Measurements from ENCODE around the gene VEGFB. TPM values are rescaled to one million over a fixed set of nuclear protein-coding genes. Genes with fewer than 3 reads are reported as not detected.

VEGFB gene
- total and polyA plus RNA-seq, 2 donors from 2014 or later = 77.6 to 157 TPM

DNA sequence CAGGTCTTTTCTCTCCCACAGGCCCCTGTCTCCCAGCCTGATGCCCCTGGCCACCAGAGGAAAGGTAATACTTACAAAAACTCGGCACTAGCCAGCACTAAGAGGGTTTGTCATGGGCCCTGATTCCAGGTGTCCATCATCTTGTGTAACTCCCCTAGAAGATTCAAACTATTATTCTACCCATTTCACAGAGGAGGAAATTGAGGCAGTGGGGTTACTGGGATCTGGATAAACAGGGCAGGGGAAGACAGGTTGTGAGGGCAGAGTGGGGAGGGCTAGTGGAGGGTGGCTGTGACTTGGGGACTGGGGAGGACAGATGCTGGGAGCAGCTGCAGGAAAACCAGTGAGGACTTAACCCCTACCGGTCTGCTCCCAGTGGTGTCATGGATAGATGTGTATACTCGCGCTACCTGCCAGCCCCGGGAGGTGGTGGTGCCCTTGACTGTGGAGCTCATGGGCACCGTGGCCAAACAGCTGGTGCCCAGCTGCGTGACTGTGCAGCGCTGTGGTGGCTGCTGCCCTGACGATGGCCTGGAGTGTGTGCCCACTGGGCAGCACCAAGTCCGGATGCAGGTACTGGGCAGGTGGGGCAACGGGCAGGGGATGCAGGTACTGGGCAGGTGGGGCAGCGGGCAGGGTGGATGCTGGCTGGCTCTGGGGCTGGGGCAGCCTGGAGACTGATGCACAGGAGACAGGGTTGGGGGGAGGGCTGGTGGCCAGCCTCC lies 1.2 kb downstream of the VEGFB start:
- intact Hi-C loops (cut with DNase I) = no loop called here
- Histone ChIP-seq H3K36me3 (ENCODE audit: control insufficient read depth in 2 of 3, insufficient read depth in 3 of 3, low read length in 3 of 3) (peaks cover 0 to 9% (median 8%) of the 10 kb centered on the region in 3 donors), H3K4me3 (ENCODE audit: low read length in 3 of 3) (peak overlapping the region; percentile 37 to 70 (median 44)), H3K27me3 (ENCODE audit: control insufficient read depth, insufficient read depth, low read length) (no peaks in the 10 kb centered on the region), H3K9me3 (ENCODE audit: control insufficient read depth in 2 of 3, insufficient read depth in 1 of 3, low read length in 3 of 3) (no peaks in the 10 kb centered on the region), H3K4me1 (ENCODE audit: control insufficient read depth in 2 of 3, insufficient read depth in 2 of 3, low read depth in 1 of 3, low read length in 3 of 3) (peaks cover 0 to 40% (median 33%) of the 10 kb centered on the region in 3 donors), H3K27ac (ENCODE audit: low read depth in 2 of 2, low read length in 2 of 2) (peak overlapping the region in 1 of 2 donors; percentile 86), H3K9ac (ENCODE audit: low read length in 3 of 3) (peak overlapping the region in 2 of 3 donors; percentile 4 to 30)
- no peak for FAIRE-seq
- TF ChIP-seq, protein P1, sequence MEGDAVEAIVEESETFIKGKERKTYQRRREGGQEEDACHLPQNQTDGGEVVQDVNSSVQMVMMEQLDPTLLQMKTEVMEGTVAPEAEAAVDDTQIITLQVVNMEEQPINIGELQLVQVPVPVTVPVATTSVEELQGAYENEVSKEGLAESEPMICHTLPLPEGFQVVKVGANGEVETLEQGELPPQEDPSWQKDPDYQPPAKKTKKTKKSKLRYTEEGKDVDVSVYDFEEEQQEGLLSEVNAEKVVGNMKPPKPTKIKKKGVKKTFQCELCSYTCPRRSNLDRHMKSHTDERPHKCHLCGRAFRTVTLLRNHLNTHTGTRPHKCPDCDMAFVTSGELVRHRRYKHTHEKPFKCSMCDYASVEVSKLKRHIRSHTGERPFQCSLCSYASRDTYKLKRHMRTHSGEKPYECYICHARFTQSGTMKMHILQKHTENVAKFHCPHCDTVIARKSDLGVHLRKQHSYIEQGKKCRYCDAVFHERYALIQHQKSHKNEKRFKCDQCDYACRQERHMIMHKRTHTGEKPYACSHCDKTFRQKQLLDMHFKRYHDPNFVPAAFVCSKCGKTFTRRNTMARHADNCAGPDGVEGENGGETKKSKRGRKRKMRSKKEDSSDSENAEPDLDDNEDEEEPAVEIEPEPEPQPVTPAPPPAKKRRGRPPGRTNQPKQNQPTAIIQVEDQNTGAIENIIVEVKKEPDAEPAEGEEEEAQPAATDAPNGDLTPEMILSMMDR (IDR thresholded peaks at IDR 0.05; ENCODE audit: borderline replicate concordance, extremely low read depth, insufficient read depth) = no peak
- DNase-seq = peak in 1 of 5 donors; percentile 85

DNA sequence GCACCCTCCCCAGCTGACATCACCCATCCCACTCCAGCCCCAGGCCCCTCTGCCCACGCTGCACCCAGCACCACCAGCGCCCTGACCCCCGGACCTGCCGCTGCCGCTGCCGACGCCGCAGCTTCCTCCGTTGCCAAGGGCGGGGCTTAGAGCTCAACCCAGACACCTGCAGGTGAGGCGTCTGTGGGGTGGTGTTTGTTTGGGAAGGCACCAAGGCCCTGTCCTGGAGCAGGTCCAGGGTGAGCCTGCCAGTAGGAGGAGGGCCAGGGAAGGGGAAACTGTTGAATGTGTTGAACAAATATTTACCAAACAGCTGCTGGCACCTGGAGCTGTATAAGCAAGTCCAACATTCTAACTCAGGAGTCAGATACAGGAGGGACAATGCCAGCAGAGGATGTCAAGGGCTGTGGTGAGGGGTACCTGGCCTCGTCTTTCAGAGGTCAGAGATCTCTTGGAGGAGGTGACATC lies 3.1 kb downstream of the VEGFB start:
- Histone ChIP-seq H3K9me3 (ENCODE audit: control insufficient read depth in 2 of 3, insufficient read depth in 1 of 3, low read length in 3 of 3) (no peaks in the 10 kb centered on the region), H3K9ac (ENCODE audit: low read length in 3 of 3) (no peak overlapping the region), H3K27ac (ENCODE audit: low read depth in 2 of 2, low read length in 2 of 2) (no peak overlapping the region), H3K4me1 (ENCODE audit: control insufficient read depth in 2 of 3, insufficient read depth in 2 of 3, low read depth in 1 of 3, low read length in 3 of 3) (peaks cover 0 to 36% (median 35%) of the 10 kb centered on the region in 3 donors), H3K4me3 (ENCODE audit: low read length in 3 of 3) (no peak overlapping the region), H3K36me3 (ENCODE audit: control insufficient read depth in 2 of 3, insufficient read depth in 3 of 3, low read length in 3 of 3) (peaks cover 0 to 9% (median 8%) of the 10 kb centered on the region in 3 donors), H3K27me3 (ENCODE audit: control insufficient read depth, insufficient read depth, low read length) (no peaks in the 10 kb centered on the region)
- DNase-seq (peak in 1 of 5 donors; percentile 89), FAIRE-seq (no peak)
- intact Hi-C loops (cut with DNase I) = no loop called here
- TF ChIP-seq, protein P1 (IDR thresholded peaks at IDR 0.05; ENCODE audit: borderline replicate concordance, extremely low read depth, insufficient read depth) = no peak

DNA sequence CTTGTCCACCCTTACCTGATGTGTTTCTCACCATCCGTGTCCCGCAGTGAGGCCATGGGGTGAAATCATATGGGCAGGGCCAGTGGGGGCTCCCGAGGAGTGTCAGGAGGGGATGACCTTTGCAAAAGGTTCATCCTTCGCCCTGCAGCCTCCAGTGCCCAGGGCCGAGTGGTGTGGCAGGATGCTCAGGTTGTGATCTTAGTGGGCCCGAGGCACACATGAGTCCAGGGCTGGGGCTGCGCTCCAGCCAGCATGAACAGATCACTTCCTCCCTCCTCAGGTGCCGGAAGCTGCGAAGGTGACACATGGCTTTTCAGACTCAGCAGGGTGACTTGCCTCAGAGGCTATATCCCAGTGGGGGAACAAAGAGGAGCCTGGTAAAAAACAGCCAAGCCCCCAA lies 3.7 kb downstream of the VEGFB start:
- Histone ChIP-seq H3K9me3 (ENCODE audit: control insufficient read depth in 2 of 3, insufficient read depth in 1 of 3, low read length in 3 of 3) (no peaks in the 10 kb centered on the region), H3K36me3 (ENCODE audit: control insufficient read depth in 2 of 3, insufficient read depth in 3 of 3, low read length in 3 of 3) (peaks cover 0 to 9% (median 8%) of the 10 kb centered on the region in 3 donors), H3K27ac (ENCODE audit: low read depth in 2 of 2, low read length in 2 of 2) (no peak overlapping the region), H3K4me1 (ENCODE audit: control insufficient read depth in 2 of 3, insufficient read depth in 2 of 3, low read depth in 1 of 3, low read length in 3 of 3) (peaks cover 0 to 37% (median 36%) of the 10 kb centered on the region in 3 donors), H3K27me3 (ENCODE audit: control insufficient read depth, insufficient read depth, low read length) (no peaks in the 10 kb centered on the region), H3K4me3 (ENCODE audit: low read length in 3 of 3) (no peak overlapping the region), H3K9ac (ENCODE audit: low read length in 3 of 3) (no peak overlapping the region)
- no peak for DNase-seq
- TF ChIP-seq, protein P1 (IDR thresholded peaks at IDR 0.05; ENCODE audit: borderline replicate concordance, extremely low read depth, insufficient read depth) = no peak
- intact Hi-C loops (cut with DNase I) = no loop called here
- FAIRE-seq = no peak

Data from kidney (tissue), 14 donors.